Stomach smooth muscle (tissue), 2 donors: ENCODE measurements around the gene NEU2.

Experiments
- H3K27ac ChIP-seq: one replicate; pipeline ENCODE4 v1.7.0; 2013; ENCODE audit warnings: mild to moderate bottlenecking, low read length, inconsistent platforms
- H3K27me3 ChIP-seq, 2 donors: one replicate each; pipeline ENCODE4 v1.7.0; 2013; ENCODE audit warnings: low read length in 2 of 2; ENCODE audit not compliant: insufficient read depth in 2 of 2, control insufficient read depth in 1 of 2
- H3K36me3 ChIP-seq, 2 donors: one replicate each; pipeline ENCODE4 v1.7.0; 2013; ENCODE audit warnings: low read length in 2 of 2; ENCODE audit not compliant: control insufficient read depth in 2 of 2, insufficient read depth in 2 of 2
- H3K4me1 ChIP-seq: one replicate; pipeline ENCODE4 v1.7.0; 2013; ENCODE audit warnings: low read length; ENCODE audit not compliant: control insufficient read depth, insufficient read depth
- H3K4me3 ChIP-seq, 2 donors: one replicate each; pipeline ENCODE4 v1.7.0; 2013; ENCODE audit warnings: low read length in 2 of 2
- H3K9ac ChIP-seq, 2 donors: one replicate each; pipeline ENCODE4 v1.7.0; 2013; ENCODE audit warnings: low read length in 2 of 2, mild to moderate bottlenecking in 1 of 2
- H3K9me3 ChIP-seq, 2 donors: one replicate each; pipeline ENCODE4 v1.7.0; 2013; ENCODE audit warnings: low read length in 2 of 2; ENCODE audit not compliant: control insufficient read depth in 2 of 2
- donor health status: healthy.
- donor health status: Pancreatic carcinoma.

NEU2 gene

DNA sequence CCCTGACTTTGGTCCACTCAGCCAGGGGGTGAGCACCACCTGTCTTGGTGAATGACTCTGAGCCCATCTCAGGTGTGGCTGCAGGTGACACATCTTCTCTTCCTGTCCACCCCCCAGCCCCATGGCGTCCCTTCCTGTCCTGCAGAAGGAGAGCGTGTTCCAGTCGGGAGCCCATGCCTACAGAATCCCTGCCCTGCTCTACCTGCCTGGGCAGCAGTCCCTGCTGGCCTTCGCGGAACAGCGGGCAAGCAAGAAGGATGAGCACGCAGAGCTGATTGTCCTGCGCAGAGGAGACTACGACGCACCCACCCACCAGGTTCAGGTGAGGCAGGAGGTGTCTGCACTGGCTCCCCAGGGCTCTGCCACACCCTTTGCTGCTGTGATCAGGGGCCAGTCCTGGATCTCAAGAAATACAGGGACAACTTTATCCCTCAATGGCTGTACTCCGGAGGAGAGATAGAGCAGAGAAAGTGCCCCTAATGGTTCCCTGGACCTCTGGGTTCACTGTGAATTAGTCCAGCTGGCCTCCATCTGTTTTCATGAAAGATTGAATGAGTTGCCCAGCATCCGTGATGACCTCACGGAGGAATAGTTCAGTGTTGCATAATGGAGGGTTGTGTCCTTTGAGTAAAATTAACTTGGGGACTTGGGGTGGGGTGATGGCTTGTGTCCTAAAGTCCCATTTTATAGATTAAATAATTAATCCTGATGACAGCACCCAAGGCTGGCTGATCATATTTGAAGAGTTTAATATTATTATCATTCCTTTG lies at the start of gene NEU2:
Gene NEU2, plus strand, starts transcription at position 122 of the 770 bp plus-strand sequence. Its CDS starts 0 bp downstream, at position 122.
- Histone ChIP-seq H3K9me3 (no peaks in the 10 kb centered on the region), H3K4me1 (no peaks in the 10 kb centered on the region), H3K27me3 (no peaks in the 10 kb centered on the region), H3K36me3 (no peaks in the 10 kb centered on the region), H3K4me3 (no peak within 1 kb of the TSS), H3K9ac (no peak within 1 kb of the TSS), H3K27ac (no peak within 1 kb of the TSS)

DNA sequence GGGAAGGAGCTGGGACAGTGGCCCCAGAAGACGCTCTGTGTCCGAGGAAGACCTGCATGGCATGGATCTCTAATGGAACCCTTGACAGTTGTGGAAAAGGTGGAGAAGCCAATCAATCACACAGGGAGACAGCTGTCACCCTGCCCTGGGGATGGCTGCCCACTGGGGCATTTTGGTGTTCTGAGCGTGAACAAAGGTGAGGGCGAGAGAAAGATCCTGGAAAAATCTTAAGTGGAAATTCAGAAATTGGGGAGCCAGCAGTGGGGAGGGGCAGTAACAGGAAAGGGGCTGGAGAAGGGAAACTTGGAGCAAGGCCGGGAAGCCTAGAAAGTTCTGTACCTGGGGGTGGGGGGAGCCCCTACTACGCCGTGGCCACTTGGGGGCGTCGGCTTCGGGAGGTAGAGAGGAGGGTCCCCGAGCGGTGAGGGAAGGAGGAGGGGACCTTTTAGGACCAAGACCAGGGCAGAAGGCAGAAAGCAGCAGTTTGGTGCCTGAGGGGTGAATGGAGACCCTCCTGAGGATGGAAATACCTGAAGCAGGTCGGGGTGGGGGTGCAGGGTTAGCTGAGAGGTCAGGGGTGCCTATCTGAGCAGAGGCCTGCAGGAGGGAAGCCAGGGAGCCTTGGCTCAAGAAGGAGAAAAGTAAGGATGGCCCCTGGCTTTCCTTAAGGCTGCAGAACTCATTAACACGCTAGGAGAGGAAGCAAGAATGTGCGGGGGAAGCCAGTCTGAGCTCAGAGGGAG lies 49.4 kb upstream of the NEU2 start:
- H3K27me3 ChIP-seq, result peaks cover 0 to 7% of the 10 kb centered on the region in 2 donors

DNA sequence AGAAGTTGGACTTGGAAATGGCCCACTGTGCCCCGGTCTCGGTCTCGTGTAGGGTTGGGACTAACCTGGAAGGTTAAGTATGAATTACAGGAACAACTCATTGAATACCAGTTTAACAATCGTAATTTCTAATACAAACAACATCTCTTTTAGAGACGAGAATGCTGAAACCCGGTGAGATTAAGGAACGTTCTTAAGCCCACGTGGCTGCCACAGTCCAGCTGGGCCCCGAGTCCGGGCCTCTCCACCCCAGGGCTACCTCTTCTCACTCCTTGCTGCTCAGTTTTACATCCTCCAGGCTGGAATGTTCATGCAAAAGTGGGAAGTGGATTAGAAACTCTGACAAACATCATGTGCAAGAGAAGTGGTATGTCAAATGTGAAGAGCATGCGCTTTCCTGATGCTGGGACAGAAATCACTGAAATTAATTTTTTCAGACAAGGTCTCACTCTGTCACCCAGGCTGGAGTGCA lies 48.8 kb upstream of the NEU2 start:
- Histone ChIP-seq H3K36me3 (no peaks in the 10 kb centered on the region), H3K4me1 (no peaks in the 10 kb centered on the region), H3K9ac (no peak overlapping the region), H3K27me3 (peaks cover 0 to 7% of the 10 kb centered on the region in 2 donors), H3K9me3 (no peaks in the 10 kb centered on the region), H3K27ac (no peak overlapping the region), H3K4me3 (no peak overlapping the region)

More for the DNA sequence above, 49.4 kb upstream of the NEU2 start:
- Histone ChIP-seq H3K27ac (no peak overlapping the region), H3K9me3 (no peaks in the 10 kb centered on the region), H3K9ac (no peak overlapping the region), H3K4me3 (no peak overlapping the region), H3K36me3 (no peaks in the 10 kb centered on the region), H3K4me1 (no peaks in the 10 kb centered on the region)

DNA sequence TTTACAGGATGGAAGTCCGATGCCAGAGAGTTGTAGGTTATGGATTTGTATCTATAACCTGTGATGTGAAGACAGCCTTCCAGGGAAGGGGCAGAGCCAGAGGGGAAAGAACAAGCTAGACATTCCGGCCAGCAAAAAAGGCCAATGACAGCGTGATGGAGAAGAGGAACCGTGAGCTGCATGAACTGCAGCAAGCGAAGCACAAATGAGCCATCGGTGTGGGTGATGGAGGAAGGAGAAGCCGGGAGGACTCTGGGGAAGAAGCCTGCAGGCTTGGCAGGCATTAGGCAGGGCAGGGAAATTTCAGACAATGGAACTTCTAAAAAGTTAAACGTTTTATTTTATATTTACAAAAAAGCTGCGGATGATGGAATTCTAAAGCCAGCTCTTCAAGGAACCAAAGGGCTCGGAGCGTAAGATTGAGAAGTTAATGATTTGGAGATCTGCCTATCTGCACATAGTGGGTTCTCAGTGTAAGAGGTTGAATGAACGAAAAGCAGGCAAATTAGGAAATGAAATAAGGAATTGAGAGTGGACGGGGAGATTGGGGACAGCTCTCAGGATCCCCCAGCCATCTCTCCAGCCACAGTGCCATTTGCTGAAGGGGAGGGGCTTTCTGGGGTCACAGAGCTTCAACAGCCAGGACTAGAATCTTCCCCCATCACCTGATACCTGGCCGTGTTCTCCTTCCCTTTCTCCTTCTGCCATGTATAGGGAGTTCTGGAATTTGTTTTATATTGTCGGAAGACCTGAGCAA lies 47.8 kb upstream of the NEU2 start:
- Histone ChIP-seq H3K9ac (no peak overlapping the region), H3K9me3 (no peaks in the 10 kb centered on the region), H3K36me3 (no peaks in the 10 kb centered on the region), H3K4me3 (no peak overlapping the region), H3K27me3 (peaks cover 0 to 7% of the 10 kb centered on the region in 2 donors), H3K27ac (no peak overlapping the region), H3K4me1 (no peaks in the 10 kb centered on the region)

DNA sequence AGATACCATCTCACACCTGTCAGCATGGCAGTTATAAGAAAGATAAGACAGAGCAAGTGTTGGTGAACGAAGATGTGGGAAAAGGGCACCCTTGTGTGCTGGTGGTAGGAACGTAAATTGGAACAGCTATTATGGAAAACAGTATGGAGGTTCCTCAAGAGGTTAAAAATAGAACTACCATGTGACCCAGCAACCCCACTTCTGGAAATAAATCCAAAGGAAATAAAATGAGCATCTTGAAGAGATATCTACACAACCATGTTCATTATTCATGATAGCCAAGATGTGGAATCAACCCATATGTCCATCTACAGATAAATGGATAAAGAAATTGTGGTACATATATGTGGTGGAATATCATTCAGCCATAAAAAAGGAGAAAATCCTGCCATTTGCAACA lies 46.3 kb upstream of the NEU2 start:
- Histone ChIP-seq H3K4me1 (no peaks in the 10 kb centered on the region), H3K9ac (no peak overlapping the region), H3K9me3 (no peaks in the 10 kb centered on the region), H3K4me3 (no peak overlapping the region), H3K27ac (no peak overlapping the region), H3K36me3 (no peaks in the 10 kb centered on the region), H3K27me3 (peaks cover 0 to 7% of the 10 kb centered on the region in 2 donors)

DNA sequence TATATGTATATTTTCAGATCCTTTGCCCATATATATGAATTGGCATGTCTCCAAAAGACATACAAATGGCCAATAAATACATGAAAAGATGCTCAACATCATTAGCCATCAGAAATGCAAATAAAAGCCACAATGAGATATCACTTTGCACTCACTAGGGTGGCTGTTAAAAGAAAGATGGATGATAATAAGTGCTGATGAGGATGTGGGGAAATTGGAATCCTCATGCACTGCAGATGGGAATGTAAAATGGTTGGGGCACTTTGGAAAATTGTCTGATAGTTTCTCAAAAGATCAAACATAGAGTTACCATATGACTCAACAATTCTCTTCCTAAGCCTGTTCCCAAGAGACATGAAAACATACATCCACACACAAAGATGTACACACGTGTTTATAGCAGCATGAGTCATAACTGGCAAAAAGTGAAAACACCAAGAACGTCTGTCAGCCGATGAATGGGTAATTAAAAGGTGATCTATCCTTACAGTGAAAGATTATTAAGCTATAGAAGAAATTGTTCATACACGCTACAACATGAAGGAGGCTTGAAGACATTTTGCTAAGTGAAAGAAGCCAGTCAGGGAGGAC lies 39.1 kb upstream of the NEU2 start:
- H3K9ac ChIP-seq, result no peak overlapping the region
- H3K27ac ChIP-seq, result no peak overlapping the region
- H3K27me3 ChIP-seq, result peaks cover 0 to 2% of the 10 kb centered on the region in 2 donors
- H3K4me3 ChIP-seq, result no peak overlapping the region
- H3K4me1 ChIP-seq, result no peaks in the 10 kb centered on the region
- no peaks in the 10 kb centered on the region for H3K9me3 ChIP-seq
- H3K36me3 ChIP-seq, result no peaks in the 10 kb centered on the region

DNA sequence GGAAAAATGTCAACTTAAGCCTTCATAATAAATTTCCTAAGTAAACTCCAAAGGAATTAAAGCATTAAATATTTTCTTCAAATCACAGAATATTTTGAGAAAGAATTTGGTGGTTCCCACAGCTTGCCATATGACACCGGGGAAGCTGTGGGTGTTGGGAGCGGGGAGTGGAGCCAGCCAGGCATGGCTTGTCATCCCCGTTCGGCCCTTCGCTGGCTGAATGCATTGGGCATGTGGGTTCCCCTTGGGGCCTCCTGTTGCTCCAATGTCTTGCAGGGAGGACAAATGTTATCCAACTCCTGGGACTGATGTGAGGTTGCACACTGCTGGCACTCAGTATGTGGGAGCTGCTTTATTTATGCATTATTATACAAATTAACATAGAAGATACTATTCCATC lies 38.0 kb upstream of the NEU2 start:
- H3K27me3 ChIP-seq, result peaks cover 0 to 2% of the 10 kb centered on the region in 2 donors
- no peak overlapping the region for H3K27ac ChIP-seq
- H3K9ac ChIP-seq, result no peak overlapping the region
- H3K4me3 ChIP-seq, result no peak overlapping the region
- H3K36me3 ChIP-seq, result no peaks in the 10 kb centered on the region
- no peaks in the 10 kb centered on the region for H3K4me1 ChIP-seq
- no peaks in the 10 kb centered on the region for H3K9me3 ChIP-seq

DNA sequence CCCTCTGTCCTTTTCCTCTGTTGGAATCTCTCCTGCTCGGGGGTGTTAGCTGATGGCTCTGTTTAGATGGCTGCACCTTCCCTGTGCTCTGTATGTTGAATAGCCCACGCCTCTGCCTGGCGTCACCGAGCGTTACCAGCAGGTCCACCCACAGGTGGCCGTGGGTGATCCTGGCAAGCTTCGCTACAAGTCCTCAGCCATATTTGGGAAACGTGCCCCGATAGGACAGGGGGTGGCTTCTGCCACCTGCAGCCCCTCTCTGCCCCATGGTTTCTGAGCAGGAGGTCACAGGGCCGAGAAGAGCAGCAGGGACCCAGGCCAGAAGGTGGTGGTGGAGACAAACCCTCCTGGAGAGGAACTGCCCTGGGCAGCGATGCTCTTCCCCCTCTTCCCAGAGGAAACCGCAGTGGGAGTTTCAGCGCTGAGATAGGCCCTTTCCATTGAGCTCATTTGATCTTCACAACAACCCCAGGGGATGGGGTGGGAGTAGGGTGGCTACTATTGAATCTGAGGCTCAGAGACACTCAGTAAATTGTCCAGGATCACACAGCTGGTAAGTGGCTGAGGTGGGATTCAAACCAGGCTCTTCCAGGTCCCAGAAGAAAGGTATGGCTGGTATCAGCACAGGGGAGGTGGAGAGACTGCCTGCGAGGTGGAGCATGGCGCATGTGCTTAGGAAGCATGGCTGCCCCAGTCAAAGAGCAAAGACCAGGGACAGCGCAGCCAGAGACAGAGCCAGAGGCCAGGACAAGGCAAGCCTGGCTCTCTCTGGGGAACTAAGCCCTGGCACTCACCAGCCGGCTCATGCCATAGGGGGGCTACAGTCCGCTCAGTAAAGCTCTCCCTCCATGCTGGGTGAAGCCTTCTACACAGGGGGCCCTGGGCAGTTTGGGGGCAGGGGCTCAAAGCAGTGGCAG lies 34.5 kb upstream of the NEU2 start:
- Histone ChIP-seq H3K4me1 (no peaks in the 10 kb centered on the region), H3K4me3 (no peak overlapping the region), H3K27ac (no peak overlapping the region), H3K27me3 (peaks cover 0 to 2% of the 10 kb centered on the region in 2 donors), H3K9me3 (no peaks in the 10 kb centered on the region), H3K9ac (no peak overlapping the region), H3K36me3 (no peaks in the 10 kb centered on the region)

DNA sequence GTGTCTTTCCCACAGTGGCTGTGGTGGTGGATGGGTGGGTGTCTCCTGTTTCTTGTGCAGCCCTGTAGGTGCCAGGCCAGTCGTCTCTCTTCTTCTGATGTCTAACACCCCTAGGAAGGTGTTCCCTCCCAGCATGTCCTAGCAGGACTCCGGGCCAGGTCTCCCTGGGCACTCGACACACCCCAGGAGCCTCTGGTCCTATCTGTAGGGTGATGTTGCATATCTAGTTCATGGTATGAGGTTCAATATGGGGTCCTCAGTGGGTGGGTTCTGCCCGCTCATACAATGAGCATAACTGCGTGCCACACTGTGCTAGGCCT lies 33.8 kb upstream of the NEU2 start:
- no peak overlapping the region for H3K9ac ChIP-seq
- H3K27ac ChIP-seq, result no peak overlapping the region
- no peaks in the 10 kb centered on the region for H3K4me1 ChIP-seq
- no peak overlapping the region for H3K4me3 ChIP-seq
- no peaks in the 10 kb centered on the region for H3K9me3 ChIP-seq
- no peaks in the 10 kb centered on the region for H3K36me3 ChIP-seq
- H3K27me3 ChIP-seq, result peaks cover 0 to 2% of the 10 kb centered on the region in 2 donors

DNA sequence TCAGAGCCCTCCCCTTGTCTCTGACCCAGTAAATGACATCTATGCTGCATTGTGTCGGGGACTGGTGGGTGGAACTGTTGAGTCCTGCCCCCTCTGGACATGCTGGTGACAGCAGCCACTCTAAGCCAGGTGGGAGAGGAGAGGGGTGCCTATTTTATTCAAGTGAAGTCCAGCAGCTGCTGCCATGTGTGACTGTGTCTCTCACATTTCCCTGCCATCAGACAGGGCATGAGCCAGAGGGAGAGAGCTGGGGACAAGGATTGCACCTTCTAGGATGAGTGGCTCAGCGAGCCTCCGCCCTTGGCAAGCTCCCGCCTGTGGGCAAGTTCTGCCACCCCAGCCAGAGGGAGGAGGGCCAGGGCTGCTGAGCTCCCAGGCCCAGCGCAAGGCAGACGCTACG lies 33.1 kb upstream of the NEU2 start:
- Histone ChIP-seq H3K4me3 (no peak overlapping the region), H3K9me3 (no peaks in the 10 kb centered on the region), H3K9ac (no peak overlapping the region), H3K36me3 (no peaks in the 10 kb centered on the region), H3K27ac (no peak overlapping the region), H3K4me1 (no peaks in the 10 kb centered on the region), H3K27me3 (peaks cover 0 to 2% of the 10 kb centered on the region in 2 donors)
